Mucosa of descending colon (tissue), 3 donors: Measurements from ENCODE around the gene MICU1. TPM values are rescaled to one million over a fixed set of nuclear protein-coding genes. Genes with fewer than 3 reads are reported as not detected.
"Not testable (repeated sequence)": the region's sequence is repeated elsewhere in the genome, so short reads cannot be mapped to it uniquely, and the experiment has no call there.

Experiments used
- ATAC-seq: fragments of 200-7000 bp; cut with Tn5 transposase; one replicate; pipeline ENCODE4 v1.9.1; 2020; ENCODE audit warnings: mild to moderate bottlenecking, moderate library complexity
- DNase-seq, 3 donors: peaks; one replicate each; pipeline ENCODE4 v3.0.0-alpha.2; 2020
- H3K36me3 ChIP-seq: fragments of 200-600 bp; one replicate; pipeline ENCODE4 v1.8.0; 2021; ENCODE audit warnings: low read depth, mild to moderate bottlenecking
- H3K4me1 ChIP-seq: fragments of 200-600 bp; one replicate; pipeline ENCODE4 v1.8.0; 2021; ENCODE audit warnings: low read depth, mild to moderate bottlenecking
- H3K4me3 ChIP-seq: fragments of 200-600 bp; one replicate; pipeline ENCODE4 v1.8.0; 2021; ENCODE audit warnings: mild to moderate bottlenecking
- H3K9me3 ChIP-seq: fragments of 200-600 bp; one replicate; pipeline ENCODE4 v1.8.0; 2021; ENCODE audit warnings: mild to moderate bottlenecking
- intact Hi-C, 2 donors: fragments of 100-400 bp; cut with DNase I in 1 of 2; cut with micrococcal nuclease in 1 of 2; formaldehyde crosslinking; loops; one replicate each; pipeline versions ENCODE4 v1.11.0 to v1.11.1; 2022; cut with DNase I, micrococcal nuclease
- total RNA-seq, 3 donors: library from RNA; stranded (reverse); fragmentation: NEBNext Ultra II Directional in 2 of 3; extraction: Animal tissue kit (Norgen Biotek cat#: 25700) in 2 of 3; gene quantifications; one replicate each; pipeline versions ENCODE4 v1.2.1 to v1.2.4, GENCODE V29; 2021 to 2023
- TF ChIP-seq, protein P1 (sequence below): fragments of 200-600 bp; IDR thresholded peaks from one replicate; pipeline ENCODE4 v1.8.0; 2022; ENCODE audit warnings: antibody characterized with exemption, mild to moderate bottlenecking
- donor health status: DM: no; HTN: no; CAD: no; lungs with moderate emphysema.
- donor health status: DM: no; HTN: no; CAD: no.
- donor health status: DM: no; HTN: yes; CAD: no.

MICU1 gene
- total RNA-seq, 3 donors from 2014 or later, result 38.6 to 45.3 (median 45.0) TPM

- TF ChIP-seq, protein P1, sequence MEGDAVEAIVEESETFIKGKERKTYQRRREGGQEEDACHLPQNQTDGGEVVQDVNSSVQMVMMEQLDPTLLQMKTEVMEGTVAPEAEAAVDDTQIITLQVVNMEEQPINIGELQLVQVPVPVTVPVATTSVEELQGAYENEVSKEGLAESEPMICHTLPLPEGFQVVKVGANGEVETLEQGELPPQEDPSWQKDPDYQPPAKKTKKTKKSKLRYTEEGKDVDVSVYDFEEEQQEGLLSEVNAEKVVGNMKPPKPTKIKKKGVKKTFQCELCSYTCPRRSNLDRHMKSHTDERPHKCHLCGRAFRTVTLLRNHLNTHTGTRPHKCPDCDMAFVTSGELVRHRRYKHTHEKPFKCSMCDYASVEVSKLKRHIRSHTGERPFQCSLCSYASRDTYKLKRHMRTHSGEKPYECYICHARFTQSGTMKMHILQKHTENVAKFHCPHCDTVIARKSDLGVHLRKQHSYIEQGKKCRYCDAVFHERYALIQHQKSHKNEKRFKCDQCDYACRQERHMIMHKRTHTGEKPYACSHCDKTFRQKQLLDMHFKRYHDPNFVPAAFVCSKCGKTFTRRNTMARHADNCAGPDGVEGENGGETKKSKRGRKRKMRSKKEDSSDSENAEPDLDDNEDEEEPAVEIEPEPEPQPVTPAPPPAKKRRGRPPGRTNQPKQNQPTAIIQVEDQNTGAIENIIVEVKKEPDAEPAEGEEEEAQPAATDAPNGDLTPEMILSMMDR, result no peak
- Histone ChIP-seq H3K36me3 (no peaks in the 10 kb centered on the region), H3K9me3 (no peaks in the 10 kb centered on the region), H3K4me1 (peaks cover 8% of the 10 kb centered on the region), H3K4me3 (no peak overlapping the region)
- DNase-seq (no peak), ATAC-seq (no peak)
- intact Hi-C loops, result no loop called here
Observed at GRCh38 chr10:72445851-72446250, 180.0 kb downstream of the MICU1 start.

- H3K4me1 ChIP-seq, H3K4me3 ChIP-seq, intact Hi-C loops, H3K36me3 ChIP-seq, H3K9me3 ChIP-seq, ATAC-seq, DNase-seq: not testable (repeated sequence)
Observed at GRCh38 chr10:72442969-72443368, 182.9 kb downstream of the MICU1 start.

DNA sequence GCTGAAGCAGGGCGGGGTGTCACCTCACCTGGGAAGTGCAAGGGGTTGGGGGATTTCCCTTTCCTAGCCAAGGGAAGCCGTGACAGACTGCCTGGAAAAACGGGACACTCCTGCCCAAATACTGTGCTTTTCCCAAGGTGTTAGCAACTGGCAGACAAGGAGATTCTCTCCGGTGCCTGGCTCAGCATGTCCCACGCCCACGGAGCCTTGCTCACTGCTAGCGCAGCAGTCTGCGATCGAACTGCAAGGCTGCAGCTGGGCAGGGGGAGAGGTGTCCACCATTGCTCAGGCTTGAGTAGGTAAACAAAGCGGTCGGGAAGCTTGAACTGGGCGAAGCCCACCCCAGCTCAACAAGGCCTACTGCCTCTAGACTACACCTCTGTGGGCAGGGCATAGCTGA, 190.3 kb downstream of the MICU1 start:
- ATAC-seq (no peak), DNase-seq (no peak)
- H3K9me3 ChIP-seq, result no peaks in the 10 kb centered on the region
- TF ChIP-seq, protein P1, result no peak
- no peak overlapping the region for H3K4me3 ChIP-seq
- no peaks in the 10 kb centered on the region for H3K36me3 ChIP-seq
- H3K4me1 ChIP-seq, result no peaks in the 10 kb centered on the region
- intact Hi-C loops, result no loop called here

DNA sequence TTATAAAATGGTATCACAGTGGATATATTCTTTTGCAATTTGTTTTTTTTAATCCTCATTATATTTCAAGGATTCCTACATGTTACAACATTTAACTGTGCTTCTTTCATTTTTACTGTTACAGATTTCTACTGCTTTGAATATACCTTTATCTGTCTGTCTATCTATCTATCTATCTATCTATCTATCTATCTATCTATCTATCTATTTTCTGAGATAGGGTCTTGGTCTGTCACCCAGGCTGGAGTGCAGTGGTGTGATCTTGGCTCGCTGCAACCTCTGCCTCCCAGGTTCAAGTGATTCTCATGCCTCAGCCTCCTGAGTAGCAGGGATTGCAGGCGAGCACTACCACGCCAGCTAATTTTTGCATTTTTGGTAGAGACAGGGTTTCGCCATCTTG, 194.9 kb downstream of the MICU1 start:
- DNase-seq, ATAC-seq, intact Hi-C loops, H3K4me3 ChIP-seq, H3K36me3 ChIP-seq, H3K4me1 ChIP-seq, H3K9me3 ChIP-seq: not testable (repeated sequence)

DNA sequence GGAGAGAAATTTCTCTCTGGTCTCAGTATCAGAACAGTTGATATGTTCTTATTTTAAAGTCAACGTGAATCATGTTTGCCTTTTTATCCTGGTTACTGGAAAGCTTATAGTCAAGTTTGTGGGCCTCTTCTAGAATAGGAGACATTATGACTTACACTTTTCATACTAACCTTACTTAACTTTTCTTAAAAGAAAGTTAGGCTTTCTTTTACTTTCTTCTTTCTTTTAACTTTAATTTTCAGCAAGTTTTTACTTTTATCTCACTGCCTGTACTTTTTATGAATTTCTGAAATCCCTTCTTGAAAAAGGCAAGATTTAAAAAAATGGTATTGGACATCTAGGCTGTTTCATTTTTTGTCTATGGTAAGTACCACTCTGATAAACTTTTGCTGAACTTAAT, 195.9 kb downstream of the MICU1 start:
- DNase-seq, result no peak
- H3K4me1 ChIP-seq, result no peaks in the 10 kb centered on the region
- no peaks in the 10 kb centered on the region for H3K36me3 ChIP-seq
- H3K9me3 ChIP-seq, result no peaks in the 10 kb centered on the region
- intact Hi-C loops, result no loop called here
- ATAC-seq, result no peak
- H3K4me3 ChIP-seq, result no peak overlapping the region
- TF ChIP-seq, protein P1, result no peak

DNA sequence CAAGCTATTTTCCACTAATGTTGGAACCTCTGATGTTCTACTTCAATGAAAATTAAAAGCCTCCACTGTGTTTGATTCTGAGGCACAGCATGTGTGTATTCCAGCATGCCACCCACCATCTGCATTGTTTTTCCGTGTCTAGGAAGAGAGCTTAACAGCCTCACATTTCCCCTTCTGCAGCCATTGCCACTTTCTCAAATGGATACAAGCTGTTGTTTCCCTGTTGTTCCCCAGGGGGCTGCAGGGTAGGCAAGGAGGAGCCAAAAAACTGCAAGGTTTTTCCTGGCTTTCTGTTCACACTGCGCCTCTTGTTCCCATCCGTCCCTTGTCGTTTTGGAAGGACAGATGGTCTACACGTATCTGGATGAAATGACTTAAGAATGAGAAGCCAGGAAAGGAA, 198.9 kb downstream of the MICU1 start:
- ATAC-seq, result no peak

GRCh38 chr10:72425133-72425532, 200.7 kb downstream of the MICU1 start:
- no peak for DNase-seq
- H3K4me1 ChIP-seq, result no peaks in the 10 kb centered on the region
- no peaks in the 10 kb centered on the region for H3K36me3 ChIP-seq
- TF ChIP-seq, protein P1, result no peak
- intact Hi-C loops, result no loop called here
- no peak overlapping the region for H3K4me3 ChIP-seq
- ATAC-seq, result no peak
- H3K9me3 ChIP-seq, result no peaks in the 10 kb centered on the region

More for the DNA sequence above, 198.9 kb downstream of the MICU1 start:
- no peaks in the 10 kb centered on the region for H3K9me3 ChIP-seq
- TF ChIP-seq, protein P1, result no peak
- DNase-seq, result no peak
- intact Hi-C loops, result no loop called here
- H3K4me3 ChIP-seq, result no peak overlapping the region
- no peaks in the 10 kb centered on the region for H3K36me3 ChIP-seq
- no peaks in the 10 kb centered on the region for H3K4me1 ChIP-seq
